ENCODE measurements around the gene P3H1.

DNA sequence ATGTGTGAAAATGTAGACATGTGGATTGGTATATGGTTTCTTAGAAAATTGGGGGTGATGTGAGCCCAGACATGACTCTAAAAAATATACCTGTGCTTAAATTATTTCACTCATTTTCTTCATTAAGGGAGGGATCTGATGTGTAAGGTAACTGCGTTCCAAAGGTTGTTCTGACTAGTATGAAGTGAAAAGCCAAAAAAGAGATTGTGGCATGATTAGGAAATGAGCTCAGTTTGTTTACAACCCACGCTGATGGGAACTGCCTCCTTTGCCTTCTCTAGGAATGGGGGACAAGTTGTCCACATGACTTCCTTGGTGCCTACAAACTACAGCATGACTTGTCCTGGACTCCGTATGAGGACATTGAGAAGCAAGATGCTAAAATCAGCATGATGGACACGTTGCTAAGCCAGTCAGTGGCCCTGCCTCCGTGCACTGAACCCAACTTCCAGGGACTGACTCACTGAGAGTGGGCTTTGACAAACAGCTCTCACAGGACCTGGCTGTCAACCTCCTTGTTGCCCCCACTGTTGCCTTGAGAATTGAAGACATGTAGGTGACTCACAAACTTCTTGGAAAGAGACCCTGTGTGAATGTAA is 8.2 kb upstream of the P3H1 start:
- TF ChIP-seq POLR2A (IDR thresholded peaks at IDR 0.05), result no peak
- no peak for TF ChIP-seq CTCF (IDR thresholded peaks at IDR 0.05)

All from ovary (tissue), 3 donors.